Loucy (cell line): Measurements from ENCODE around the gene BCAN.

Experiments used
- H2AFZ ChIP-seq: fragments of 200-600 bp; sonication (generic); 2 replicates; pipeline ENCODE4 v1.6.0; 2016; ENCODE audit warnings: antibody characterized with exemption, mild to moderate bottlenecking, low read length, moderate library complexity
- H3F3A ChIP-seq: fragments of 200-600 bp; 2 replicates; pipeline ENCODE4 v1.6.0; 2016; ENCODE audit warnings: antibody characterized with exemption, low read depth, mild to moderate bottlenecking
- H3K27me3 ChIP-seq: fragments of 200-600 bp; sonication (generic); 2 replicates; pipeline ENCODE4 v1.6.1; 2014; ENCODE audit warnings: low read length, mild to moderate bottlenecking; ENCODE audit not compliant: insufficient read depth, poor library complexity, severe bottlenecking
- H3K36me3 ChIP-seq: fragments of 200-600 bp; sonication (generic); 2 replicates; pipeline ENCODE4 v1.6.1; 2016; ENCODE audit warnings: low read length; ENCODE audit not compliant: insufficient read depth
- H3K4me1 ChIP-seq: fragments of 200-600 bp; sonication (generic); 2 replicates; pipeline ENCODE4 v1.5.1; 2014; ENCODE audit warnings: low read length, mild to moderate bottlenecking; ENCODE audit not compliant: insufficient read depth, poor library complexity, severe bottlenecking
- H3K4me2 ChIP-seq: fragments of 200-600 bp; sonication (generic); 2 replicates; pipeline ENCODE4 v1.6.0; 2014; ENCODE audit warnings: antibody characterized with exemption, low read length, low read depth, mild to moderate bottlenecking; ENCODE audit not compliant: poor library complexity, severe bottlenecking
- H3K4me3 ChIP-seq: fragments of 200-600 bp; sonication (generic); 2 replicates; pipeline ENCODE4 v1.5.1; 2014; ENCODE audit warnings: low read length, mild to moderate bottlenecking, mixed read lengths; ENCODE audit not compliant: poor library complexity, severe bottlenecking
- H3K79me2 ChIP-seq: fragments of 200-600 bp; sonication (generic); 2 replicates; pipeline ENCODE4 v1.6.1; 2014; ENCODE audit warnings: low read length; ENCODE audit not compliant: insufficient read depth
- H3K9ac ChIP-seq: fragments of 200-600 bp; sonication (generic); 2 replicates; pipeline ENCODE4 v1.6.0; 2014; ENCODE audit warnings: mild to moderate bottlenecking, low read depth, low read length, moderate library complexity; ENCODE audit not compliant: poor library complexity, severe bottlenecking
- H3K9me2 ChIP-seq: fragments of 200-600 bp; sonication (generic); replicated peaks from 2 replicates; pipeline ENCODE4 v1.6.1; 2016; ENCODE audit warnings: low read depth, low read length, mixed read lengths
- H3K9me3 ChIP-seq: fragments of 200-600 bp; sonication (generic); 2 replicates; pipeline ENCODE4 v1.6.1; 2014; ENCODE audit warnings: mild to moderate bottlenecking, antibody characterized with exemption, low read length, low read depth; ENCODE audit not compliant: insufficient read depth
- H4K20me1 ChIP-seq: fragments of 200-600 bp; sonication (generic); 2 replicates; pipeline ENCODE4 v1.6.0; 2014; ENCODE audit warnings: antibody characterized with exemption, low read length, mild to moderate bottlenecking; ENCODE audit not compliant: insufficient read depth, poor library complexity, severe bottlenecking
- CTCF ChIP-seq: fragments of 200-600 bp; sonication (generic); conservative IDR thresholded peaks from 2 replicates; pipeline ENCODE4 v1.5.1; 2014; ENCODE audit warnings: mild to moderate bottlenecking, antibody characterized with exemption, low read length
- EZH2phosphoT487 ChIP-seq: fragments of 200-600 bp; IDR thresholded peaks from 2 replicates; pipeline ENCODE4 v1.6.1; 2018; ENCODE audit warnings: antibody characterized with exemption, mild to moderate bottlenecking, moderate library complexity, borderline replicate concordance

Gene BCAN

GRCh38 chr1:156707417-156708217 lies 65.7 kb downstream of the BCAN start:
- Histone ChIP-seq H3K27me3 (no peaks in the 10 kb centered on the region), H3K4me1 (peaks cover 17% of the 10 kb centered on the region), H3K79me2 (no peaks in the 10 kb centered on the region), H3K36me3 (no peaks in the 10 kb centered on the region), H3K9me3 (no peaks in the 10 kb centered on the region), H3K4me3 (peak overlapping the region; percentile 82), H3K9ac (no peak overlapping the region), H2AFZ (no peak overlapping the region), H3F3A (no peaks in the 10 kb centered on the region), H3K4me2 (peak overlapping the region; percentile 100), H4K20me1 (no peaks in the 10 kb centered on the region), H3K9me2 (no peaks in the 10 kb centered on the region)
- no peak for TF ChIP-seq EZH2phosphoT487
- no peak for TF ChIP-seq CTCF

- Histone ChIP-seq H3K79me2 (no peaks in the 10 kb centered on the region), H4K20me1 (no peaks in the 10 kb centered on the region), H2AFZ (no peak overlapping the region), H3K36me3 (no peaks in the 10 kb centered on the region), H3K4me1 (peaks cover 17% of the 10 kb centered on the region), H3K27me3 (no peaks in the 10 kb centered on the region), H3K4me3 (no peak overlapping the region), H3K9me3 (no peaks in the 10 kb centered on the region), H3K9ac (no peak overlapping the region), H3K4me2 (no peak overlapping the region), H3K9me2 (no peaks in the 10 kb centered on the region), H3F3A (no peaks in the 10 kb centered on the region)
- TF ChIP-seq CTCF: no peak
- TF ChIP-seq EZH2phosphoT487: no peak
These were observed 66.3 kb downstream of the BCAN start for GRCh38 chr1:156708218-156708661.

GRCh38 chr1:156709031-156709430 lies 67.1 kb downstream of the BCAN start:
- Histone ChIP-seq H3K9ac (no peak overlapping the region), H3K4me1 (peaks cover 17% of the 10 kb centered on the region), H3K9me2 (no peaks in the 10 kb centered on the region), H3K4me2 (no peak overlapping the region), H4K20me1 (no peaks in the 10 kb centered on the region), H3K36me3 (no peaks in the 10 kb centered on the region), H2AFZ (no peak overlapping the region), H3K9me3 (no peaks in the 10 kb centered on the region), H3K27me3 (no peaks in the 10 kb centered on the region), H3F3A (no peaks in the 10 kb centered on the region), H3K4me3 (no peak overlapping the region), H3K79me2 (no peaks in the 10 kb centered on the region)
- TF ChIP-seq EZH2phosphoT487 (no peak), CTCF (no peak)
